RWPE1 (cell line): ENCODE data around the gene GRIK4.

ENCODE experiments used
- CTCF ChIA-PET: fragments of 350-600 bp; sonication (Branson Sonifier 250); formaldehyde crosslinking; extraction: SDS; loops from one replicate; lab custom pipeline; 2021; lab: Yijun Ruan, JAX
- POLR2A ChIA-PET: fragments of 400-600 bp; formaldehyde crosslinking; extraction: SDS; loops from one replicate; lab custom pipeline; 2020; ENCODE audit warnings: antibody characterized with exemption; ENCODE audit not compliant: low non-redundant PET; lab: Yijun Ruan, JAX
- DNase-seq: peaks from one replicate; pipeline ENCODE4 v3.0.0; 2012; ENCODE audit warnings: low spot score
- H3K27ac ChIP-seq: fragments of 450-650 bp; 2 replicates; pipeline ENCODE4 v1.5.1; 2017
- CTCF ChIP-seq: fragments of 450-650 bp; conservative IDR thresholded peaks from 2 replicates; pipeline ENCODE4 v1.5.1; 2017; ENCODE audit warnings: low read depth, mild to moderate bottlenecking

GRIK4 gene

GRCh38 chr11:120642196-120642894 is 130.8 kb downstream of the GRIK4 start:
- no peak for DNase-seq
- ChIA-PET POLR2A (interaction anchor here (0.6 kb wide), 1 partner anchor 10 kb away, joined by 3 read pairs; no protein-coding TSS in a partner anchor), CTCF (interaction anchor here (0.6 kb wide), 1 partner anchor 26 kb away, joined by 3 read pairs; no protein-coding TSS in a partner anchor)
- H3K27ac ChIP-seq = no peak overlapping the region
- no peak for TF ChIP-seq CTCF

DNA sequence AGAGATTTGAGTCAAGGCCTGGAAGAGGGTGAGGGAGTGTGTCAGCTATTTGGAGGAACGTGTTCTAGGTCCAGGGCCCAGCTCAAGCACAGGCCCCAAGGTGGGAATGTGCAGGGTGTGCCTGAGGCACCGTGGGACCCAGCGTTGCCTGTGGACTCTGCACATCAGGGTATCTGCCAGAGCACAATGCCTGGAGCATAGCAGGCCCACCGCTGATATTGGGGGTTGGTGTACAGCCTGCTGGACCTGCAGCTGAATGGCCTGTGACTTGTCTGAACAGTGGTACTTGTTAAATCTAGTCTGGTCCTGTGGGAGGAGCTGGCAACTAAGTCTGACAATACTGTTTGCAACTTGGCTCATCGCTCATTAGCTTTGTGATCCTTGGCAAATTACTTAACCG is 131.7 kb downstream of the GRIK4 start:
- ChIA-PET POLR2A (no interaction called here), CTCF (interaction anchor here (1.0 kb wide), 1 partner anchor 132 kb away, joined by 7 read pairs; the partner anchor contains the start of gene GRIK4)

GRCh38 chr11:120645639-120646038 is 134.1 kb downstream of the GRIK4 start:
- POLR2A ChIA-PET = no interaction called here
- no peak for TF ChIP-seq CTCF
- no peak for DNase-seq
- H3K27ac ChIP-seq = no peak overlapping the region
- CTCF ChIA-PET = no interaction called here

More for the DNA sequence above, 131.7 kb downstream of the GRIK4 start:
- no peak for DNase-seq
- H3K27ac ChIP-seq = no peak overlapping the region
- TF ChIP-seq CTCF = no peak

DNA sequence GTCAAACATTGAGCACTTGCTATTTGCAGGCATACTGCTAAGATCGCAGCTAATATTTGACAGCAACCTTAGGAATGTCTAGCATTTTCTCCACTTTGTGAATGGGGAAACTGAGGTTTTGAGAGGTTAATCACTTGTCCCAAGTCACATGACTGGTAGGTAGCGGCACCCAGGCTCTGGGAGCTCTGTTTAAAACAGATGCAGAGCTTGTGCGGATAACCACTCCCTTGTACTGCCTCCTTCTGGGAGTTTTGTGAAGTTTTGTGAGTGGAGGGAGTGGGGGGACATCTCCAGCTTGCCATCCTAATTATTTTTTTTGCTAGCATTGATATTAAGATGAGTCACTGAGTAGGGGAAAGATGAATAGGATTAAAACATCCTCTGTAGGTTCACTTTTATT is 134.7 kb downstream of the GRIK4 start:
- POLR2A ChIA-PET = no interaction called here
- CTCF ChIA-PET = no interaction called here

DNA sequence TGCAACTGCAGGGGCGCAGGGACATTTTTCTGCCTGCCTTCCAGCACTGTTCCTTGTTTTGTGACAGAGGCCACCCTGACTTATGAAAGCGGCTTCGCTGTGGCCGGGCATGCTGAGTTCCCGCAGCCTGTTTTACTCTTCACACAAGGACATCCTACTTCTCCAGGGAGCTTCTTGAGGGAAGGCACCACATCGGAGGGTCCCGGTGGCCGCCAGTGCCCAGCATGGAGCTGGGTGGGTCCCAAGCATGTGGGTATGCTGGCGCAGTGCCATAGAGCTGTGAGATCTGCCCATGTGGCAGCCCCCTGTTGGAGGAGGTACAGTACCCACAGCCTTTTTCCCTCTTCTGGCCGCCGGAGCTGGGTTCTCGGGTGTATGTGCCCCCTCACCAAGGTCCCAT is 136.1 kb downstream of the GRIK4 start:
- POLR2A ChIA-PET = no interaction called here
- no peak for TF ChIP-seq CTCF
- CTCF ChIA-PET = interaction anchor here (0.6 kb wide), 2 partner anchors 11 to 761 kb away, joined by 4 to 5 read pairs; no protein-coding TSS in a partner anchor

More for the DNA sequence above, 134.7 kb downstream of the GRIK4 start:
- TF ChIP-seq CTCF = no peak
- no peak for DNase-seq
- no peak overlapping the region for H3K27ac ChIP-seq

DNA sequence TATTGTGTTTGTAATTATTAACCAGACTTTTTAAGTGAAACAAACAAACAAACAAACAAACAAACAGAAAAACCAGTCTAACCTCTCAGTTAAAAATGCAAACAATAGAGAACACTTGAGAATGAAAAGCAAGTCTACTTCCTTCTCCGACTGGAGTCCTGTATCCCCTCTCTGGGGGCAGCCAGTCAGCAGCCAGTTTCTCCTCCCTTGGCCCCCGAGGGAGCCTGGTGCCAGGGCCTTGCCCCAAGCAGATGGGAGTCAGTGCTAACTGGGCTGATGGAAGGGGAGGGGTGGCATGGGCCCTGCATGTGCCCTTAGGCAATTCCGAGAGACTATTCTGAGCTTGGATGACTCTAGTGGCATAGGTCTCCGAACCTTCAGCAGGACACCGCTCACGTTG is 137.2 kb downstream of the GRIK4 start:
- no peak for DNase-seq

More for the DNA sequence above, 136.1 kb downstream of the GRIK4 start:
- no peak overlapping the region for H3K27ac ChIP-seq
- DNase-seq = no peak

More for the DNA sequence above, 137.2 kb downstream of the GRIK4 start:
- H3K27ac ChIP-seq = no peak overlapping the region
- ChIA-PET CTCF (interaction anchor here (0.5 kb wide), 1 partner anchor 11 kb away, joined by 3 read pairs; no protein-coding TSS in a partner anchor), POLR2A (no interaction called here)
- TF ChIP-seq CTCF = no peak
